WTC11 (cell line): ENCODE data around the gene LNX1. TPM values are rescaled to one million over a fixed set of nuclear protein-coding genes. Genes with fewer than 3 reads are reported as not detected.

ENCODE experiments used
- ATAC-seq: fragments of 200-7000 bp; cut with Tn5 transposase; 2 replicates; pipeline ENCODE4 v1.10.0; 2021; ENCODE audit warnings: mild to moderate bottlenecking, moderate library complexity
- CTCF ChIA-PET: fragments of 300-600 bp; sonication (Branson Sonifier 250); formaldehyde crosslinking; loops from one replicate; lab custom pipeline; 2021; ENCODE audit warnings: antibody characterized with exemption; lab: Charles Lee
- POLR2A ChIA-PET: fragments of 350-600 bp; sonication (Branson Sonifier 250); formaldehyde crosslinking; loops from one replicate; lab custom pipeline; 2021; ENCODE audit warnings: antibody characterized with exemption; lab: Charles Lee
- DNase-seq: peaks from one replicate; pipeline ENCODE4 v3.0.0; 2021; ENCODE audit warnings: low spot score
- H3K27ac Mint-ChIP-seq: 2 replicates; pipeline ENCODE4 v1.8.0; 2021; ENCODE audit warnings: mixed read lengths
- H3K27me3 Mint-ChIP-seq: 2 replicates; pipeline ENCODE4 v1.8.0; 2021; ENCODE audit warnings: low read depth, mild to moderate bottlenecking, moderate library complexity, mixed read lengths
- H3K36me3 Mint-ChIP-seq: 2 replicates; pipeline ENCODE4 v1.8.0; 2021; ENCODE audit warnings: mixed read lengths
- H3K4me1 Mint-ChIP-seq: 2 replicates; pipeline ENCODE4 v1.8.0; 2022; ENCODE audit warnings: mixed read lengths
- H3K4me3 Mint-ChIP-seq: 2 replicates; pipeline ENCODE4 v1.8.0; 2021; ENCODE audit warnings: mild to moderate bottlenecking, moderate library complexity, mixed read lengths
- H3K9me3 Mint-ChIP-seq: 2 replicates; pipeline ENCODE4 v1.8.0; 2021; ENCODE audit warnings: mixed read lengths
- ATF1 ChIP-seq: sonication (generic); formaldehyde crosslinking; IDR thresholded peaks from 2 replicates; pipeline ENCODE4 v1.8.1; 2023; ENCODE audit warnings: mild to moderate bottlenecking, moderate library complexity, missing genetic modification reagents
- HMGA2 ChIP-seq: fragments of 250-450 bp; sonication (Bioruptor Pico); IDR thresholded peaks from 2 replicates; pipeline ENCODE4 v1.4.0; 2021; ENCODE audit warnings: mild to moderate bottlenecking, moderate library complexity
- IRF2 ChIP-seq: sonication (generic); formaldehyde crosslinking; IDR thresholded peaks from 2 replicates; pipeline ENCODE4 v1.8.0; 2022; ENCODE audit warnings: low read depth, missing genetic modification reagents, borderline replicate concordance
- JAZF1 ChIP-seq: fragments of 250-450 bp; sonication (Bioruptor Pico); IDR thresholded peaks from 2 replicates; pipeline ENCODE4 v1.9.0; 2021; ENCODE audit warnings: moderate library complexity, mild to moderate bottlenecking, inconsistent platforms
- NR1H2 ChIP-seq: sonication (generic); formaldehyde crosslinking; IDR thresholded peaks from 2 replicates; pipeline ENCODE4 v1.9.0; 2021; ENCODE audit warnings: mild to moderate bottlenecking, moderate library complexity, missing genetic modification reagents
- TCF7 ChIP-seq: sonication (generic); formaldehyde crosslinking; IDR thresholded peaks from 2 replicates; pipeline ENCODE4 v1.8.0; 2022; ENCODE audit warnings: mild to moderate bottlenecking, low read depth, missing genetic modification reagents, moderate library complexity
- TEAD4 ChIP-seq: sonication (generic); formaldehyde crosslinking; IDR thresholded peaks from 2 replicates; pipeline ENCODE4 v1.8.0; 2022; ENCODE audit warnings: mild to moderate bottlenecking, missing genetic modification reagents
- ZBTB21 ChIP-seq: sonication (generic); formaldehyde crosslinking; IDR thresholded peaks from 2 replicates; pipeline ENCODE4 v1.8.1; 2023; ENCODE audit warnings: mild to moderate bottlenecking, missing genetic modification reagents, borderline replicate concordance
- ZNF121 ChIP-seq: sonication (generic); formaldehyde crosslinking; IDR thresholded peaks from 2 replicates; pipeline ENCODE4 v1.8.0; 2023; ENCODE audit warnings: missing genetic modification reagents
- ZNF138 ChIP-seq: sonication (generic); formaldehyde crosslinking; conservative IDR thresholded peaks from 2 replicates; pipeline ENCODE4 v1.8.1; 2022; ENCODE audit warnings: mild to moderate bottlenecking, moderate library complexity, missing genetic modification reagents
- ZNF219 ChIP-seq: sonication (generic); formaldehyde crosslinking; IDR thresholded peaks from 2 replicates; pipeline ENCODE4 v1.8.0; 2023; ENCODE audit warnings: missing genetic modification reagents, mild to moderate bottlenecking, borderline replicate concordance
- ZNF263 ChIP-seq: sonication (generic); formaldehyde crosslinking; IDR thresholded peaks from 2 replicates; pipeline ENCODE4 v1.8.1; 2022; ENCODE audit warnings: low read depth, mild to moderate bottlenecking, moderate library complexity, missing genetic modification reagents
- ZNF416 ChIP-seq: fragments of 250-450 bp; sonication (Bioruptor Pico); IDR thresholded peaks from 2 replicates; pipeline ENCODE4 v1.9.0; 2021; ENCODE audit warnings: mild to moderate bottlenecking, inconsistent platforms
- total RNA-seq: library from RNA; stranded (reverse); gene quantifications from 3 replicates; pipeline ENCODE4 v1.2.3, GENCODE V29; 2021
- TF ChIP-seq, protein P1 (sequence below): sonication (generic); formaldehyde crosslinking; IDR thresholded peaks from 2 replicates; pipeline ENCODE4 v1.8.1; 2023; ENCODE audit warnings: mild to moderate bottlenecking, moderate library complexity, missing genetic modification reagents
- TF ChIP-seq, protein P2 (sequence below): sonication (generic); formaldehyde crosslinking; IDR thresholded peaks from 2 replicates; pipeline ENCODE4 v1.8.0; 2023; ENCODE audit warnings: missing genetic modification reagents, mild to moderate bottlenecking, borderline replicate concordance
- TF ChIP-seq, protein P3 (sequence below): fragments of 250-450 bp; sonication (Bioruptor Pico); conservative IDR thresholded peaks from 2 replicates; pipeline ENCODE4 v1.9.0; 2021; ENCODE audit warnings: mild to moderate bottlenecking
- TF ChIP-seq, protein P4 (sequence below): sonication (generic); formaldehyde crosslinking; IDR thresholded peaks from 2 replicates; pipeline ENCODE4 v1.8.1; 2022; ENCODE audit warnings: mild to moderate bottlenecking, missing genetic modification reagents, moderate library complexity, borderline replicate concordance
- TF ChIP-seq, protein P5 (sequence below): sonication (generic); formaldehyde crosslinking; IDR thresholded peaks from 2 replicates; pipeline ENCODE4 v1.8.0; 2023; ENCODE audit warnings: missing genetic modification reagents

The LNX1 gene
- total RNA-seq, 1 experiment from 2014 or later, result 5.9 TPM

DNA sequence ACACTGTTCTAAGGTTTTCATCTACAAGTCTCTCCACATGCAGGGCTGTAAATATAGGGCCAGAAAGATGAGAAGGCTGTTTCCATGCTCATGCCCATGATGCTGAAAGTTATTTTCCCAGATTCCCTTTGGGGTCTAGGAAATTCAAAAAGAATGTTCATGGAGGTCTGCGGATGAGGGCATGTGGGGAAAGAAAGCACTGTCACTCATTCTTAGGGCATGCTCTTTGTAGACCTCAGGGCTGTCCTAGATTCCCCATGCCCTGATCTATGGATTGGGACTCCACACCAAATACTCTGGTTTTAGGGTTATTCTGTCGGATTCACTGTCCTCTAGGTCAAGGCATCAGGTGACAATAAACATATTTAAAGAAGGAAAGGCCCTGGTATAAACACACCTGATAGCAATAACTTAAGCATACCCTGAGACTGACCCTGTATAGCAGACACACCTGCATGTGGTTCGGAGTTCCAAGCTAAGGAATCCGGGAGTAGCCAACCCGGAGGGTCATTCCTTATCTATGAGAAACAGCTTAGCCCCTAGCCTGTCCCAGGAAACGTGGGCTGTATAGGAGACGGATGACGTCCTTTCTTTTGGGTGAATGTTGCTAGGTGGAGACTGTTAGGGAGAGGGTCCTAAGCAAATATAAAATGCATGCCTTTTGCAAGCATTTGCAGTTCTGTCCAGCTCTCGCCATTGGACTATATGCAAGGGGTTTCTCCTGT is 37.6 kb downstream of the LNX1 start (continued):
- no peak for TF ChIP-seq ZNF219 (CRISPR knock-in tag)
- TF ChIP-seq, protein P1, sequence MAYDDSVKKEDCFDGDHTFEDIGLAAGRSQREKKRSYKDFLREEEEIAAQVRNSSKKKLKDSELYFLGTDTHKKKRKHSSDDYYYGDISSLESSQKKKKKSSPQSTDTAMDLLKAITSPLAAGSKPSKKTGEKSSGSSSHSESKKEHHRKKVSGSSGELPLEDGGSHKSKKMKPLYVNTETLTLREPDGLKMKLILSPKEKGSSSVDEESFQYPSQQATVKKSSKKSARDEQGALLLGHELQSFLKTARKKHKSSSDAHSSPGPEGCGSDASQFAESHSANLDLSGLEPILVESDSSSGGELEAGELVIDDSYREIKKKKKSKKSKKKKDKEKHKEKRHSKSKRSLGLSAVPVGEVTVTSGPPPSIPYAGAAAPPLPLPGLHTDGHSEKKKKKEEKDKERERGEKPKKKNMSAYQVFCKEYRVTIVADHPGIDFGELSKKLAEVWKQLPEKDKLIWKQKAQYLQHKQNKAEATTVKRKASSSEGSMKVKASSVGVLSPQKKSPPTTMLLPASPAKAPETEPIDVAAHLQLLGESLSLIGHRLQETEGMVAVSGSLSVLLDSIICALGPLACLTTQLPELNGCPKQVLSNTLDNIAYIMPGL, result no peak
- TF ChIP-seq JAZF1 (CRISPR knock-in tag), result no peak
- TF ChIP-seq, protein P2, sequence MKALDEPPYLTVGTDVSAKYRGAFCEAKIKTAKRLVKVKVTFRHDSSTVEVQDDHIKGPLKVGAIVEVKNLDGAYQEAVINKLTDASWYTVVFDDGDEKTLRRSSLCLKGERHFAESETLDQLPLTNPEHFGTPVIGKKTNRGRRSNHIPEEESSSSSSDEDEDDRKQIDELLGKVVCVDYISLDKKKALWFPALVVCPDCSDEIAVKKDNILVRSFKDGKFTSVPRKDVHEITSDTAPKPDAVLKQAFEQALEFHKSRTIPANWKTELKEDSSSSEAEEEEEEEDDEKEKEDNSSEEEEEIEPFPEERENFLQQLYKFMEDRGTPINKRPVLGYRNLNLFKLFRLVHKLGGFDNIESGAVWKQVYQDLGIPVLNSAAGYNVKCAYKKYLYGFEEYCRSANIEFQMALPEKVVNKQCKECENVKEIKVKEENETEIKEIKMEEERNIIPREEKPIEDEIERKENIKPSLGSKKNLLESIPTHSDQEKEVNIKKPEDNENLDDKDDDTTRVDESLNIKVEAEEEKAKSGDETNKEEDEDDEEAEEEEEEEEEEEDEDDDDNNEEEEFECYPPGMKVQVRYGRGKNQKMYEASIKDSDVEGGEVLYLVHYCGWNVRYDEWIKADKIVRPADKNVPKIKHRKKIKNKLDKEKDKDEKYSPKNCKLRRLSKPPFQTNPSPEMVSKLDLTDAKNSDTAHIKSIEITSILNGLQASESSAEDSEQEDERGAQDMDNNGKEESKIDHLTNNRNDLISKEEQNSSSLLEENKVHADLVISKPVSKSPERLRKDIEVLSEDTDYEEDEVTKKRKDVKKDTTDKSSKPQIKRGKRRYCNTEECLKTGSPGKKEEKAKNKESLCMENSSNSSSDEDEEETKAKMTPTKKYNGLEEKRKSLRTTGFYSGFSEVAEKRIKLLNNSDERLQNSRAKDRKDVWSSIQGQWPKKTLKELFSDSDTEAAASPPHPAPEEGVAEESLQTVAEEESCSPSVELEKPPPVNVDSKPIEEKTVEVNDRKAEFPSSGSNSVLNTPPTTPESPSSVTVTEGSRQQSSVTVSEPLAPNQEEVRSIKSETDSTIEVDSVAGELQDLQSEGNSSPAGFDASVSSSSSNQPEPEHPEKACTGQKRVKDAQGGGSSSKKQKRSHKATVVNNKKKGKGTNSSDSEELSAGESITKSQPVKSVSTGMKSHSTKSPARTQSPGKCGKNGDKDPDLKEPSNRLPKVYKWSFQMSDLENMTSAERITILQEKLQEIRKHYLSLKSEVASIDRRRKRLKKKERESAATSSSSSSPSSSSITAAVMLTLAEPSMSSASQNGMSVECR (CRISPR knock-in tag), result no peak
- TF ChIP-seq IRF2 (CRISPR knock-in tag), result no peak
- no peak for TF ChIP-seq NR1H2 (CRISPR knock-in tag)

DNA sequence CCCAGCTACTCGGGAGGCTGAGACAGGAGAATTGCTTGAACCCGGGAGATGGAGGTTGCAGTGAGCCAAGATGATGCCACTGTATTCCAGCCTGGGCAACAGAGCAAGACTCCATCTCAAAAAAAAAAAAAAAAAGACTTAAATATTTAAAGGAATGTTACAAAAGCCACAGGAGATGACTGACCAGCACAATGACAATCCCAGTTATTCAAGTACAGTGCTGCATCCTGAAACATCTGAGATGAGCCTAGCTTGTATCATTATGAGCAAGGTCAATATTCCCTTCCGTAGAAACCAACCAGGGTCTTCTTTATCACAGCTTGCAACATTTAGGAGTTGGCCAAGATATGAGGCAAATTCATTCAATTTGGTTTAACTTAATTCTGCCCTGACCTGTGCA is 38.6 kb downstream of the LNX1 start:
- POLR2A ChIA-PET, result no interaction called here
- H3K27me3 Mint-ChIP-seq, result no peaks in the 10 kb centered on the region
- no peak for ATAC-seq
- H3K4me1 Mint-ChIP-seq, result peaks cover 12% of the 10 kb centered on the region
- no peak for DNase-seq
- CTCF ChIA-PET, result interaction anchor here (1.4 kb wide), 1 partner anchor 9 kb away, joined by 3 read pairs; no protein-coding TSS in a partner anchor
- H3K27ac Mint-ChIP-seq, result no peak overlapping the region
- H3K9me3 Mint-ChIP-seq, result peaks cover 8% of the 10 kb centered on the region
- no peak overlapping the region for H3K4me3 Mint-ChIP-seq
- no peaks in the 10 kb centered on the region for H3K36me3 Mint-ChIP-seq
- TF ChIP-seq ZNF263 (CRISPR knock-in tag) (no peak), ZNF219 (CRISPR knock-in tag) (no peak), ZNF121 (CRISPR knock-in tag) (no peak), TEAD4 (CRISPR knock-in tag) (no peak), ZNF138 (CRISPR knock-in tag) (no peak), HMGA2 (no peak), ATF1 (no peak), TCF7 (CRISPR knock-in tag) (no peak), ZNF416 (no peak), ZBTB21 (CRISPR knock-in tag) (no peak)
- TF ChIP-seq, protein P3, sequence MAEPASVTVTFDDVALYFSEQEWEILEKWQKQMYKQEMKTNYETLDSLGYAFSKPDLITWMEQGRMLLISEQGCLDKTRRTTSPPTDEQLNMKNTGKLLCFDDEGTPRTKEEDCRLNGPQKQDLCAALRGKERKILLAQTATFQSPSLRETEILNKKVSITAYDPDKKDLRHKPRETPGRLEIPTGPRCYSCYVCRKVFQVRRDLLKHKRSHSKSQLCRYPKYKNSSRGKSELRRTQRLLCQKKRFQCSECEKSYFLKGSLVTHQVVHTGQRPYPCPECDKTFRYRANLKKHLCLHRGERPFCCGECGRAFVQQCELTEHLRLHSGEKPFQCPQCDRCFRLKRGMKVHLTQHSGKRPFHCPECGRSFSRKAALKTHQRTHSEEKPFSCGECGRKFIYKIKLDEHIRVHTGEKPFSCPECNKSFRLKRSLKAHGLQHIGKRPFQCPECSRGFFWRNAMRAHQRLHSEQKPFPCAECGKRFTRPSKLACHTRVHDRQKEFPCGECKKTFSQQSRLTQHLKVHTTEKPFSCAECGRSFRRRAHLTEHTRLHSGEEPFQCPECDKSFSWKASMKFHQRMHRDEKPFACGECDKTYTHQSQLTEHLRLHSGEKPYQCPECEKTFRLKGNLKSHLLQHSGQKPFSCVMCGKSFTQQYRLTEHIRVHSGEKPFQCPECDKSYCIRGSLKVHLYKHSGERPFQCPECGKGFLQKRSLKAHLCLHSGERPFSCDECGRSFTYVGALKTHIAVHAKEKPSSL, result no peak
- TF ChIP-seq, protein P4, sequence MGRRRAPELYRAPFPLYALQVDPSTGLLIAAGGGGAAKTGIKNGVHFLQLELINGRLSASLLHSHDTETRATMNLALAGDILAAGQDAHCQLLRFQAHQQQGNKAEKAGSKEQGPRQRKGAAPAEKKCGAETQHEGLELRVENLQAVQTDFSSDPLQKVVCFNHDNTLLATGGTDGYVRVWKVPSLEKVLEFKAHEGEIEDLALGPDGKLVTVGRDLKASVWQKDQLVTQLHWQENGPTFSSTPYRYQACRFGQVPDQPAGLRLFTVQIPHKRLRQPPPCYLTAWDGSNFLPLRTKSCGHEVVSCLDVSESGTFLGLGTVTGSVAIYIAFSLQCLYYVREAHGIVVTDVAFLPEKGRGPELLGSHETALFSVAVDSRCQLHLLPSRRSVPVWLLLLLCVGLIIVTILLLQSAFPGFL (CRISPR knock-in tag), result no peak
- TF ChIP-seq, protein P5, sequence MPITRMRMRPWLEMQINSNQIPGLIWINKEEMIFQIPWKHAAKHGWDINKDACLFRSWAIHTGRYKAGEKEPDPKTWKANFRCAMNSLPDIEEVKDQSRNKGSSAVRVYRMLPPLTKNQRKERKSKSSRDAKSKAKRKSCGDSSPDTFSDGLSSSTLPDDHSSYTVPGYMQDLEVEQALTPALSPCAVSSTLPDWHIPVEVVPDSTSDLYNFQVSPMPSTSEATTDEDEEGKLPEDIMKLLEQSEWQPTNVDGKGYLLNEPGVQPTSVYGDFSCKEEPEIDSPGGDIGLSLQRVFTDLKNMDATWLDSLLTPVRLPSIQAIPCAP (CRISPR knock-in tag), result no peak
